ENCODE measurements around the gene TBC1D22B. TPM values are rescaled to one million over a fixed set of nuclear protein-coding genes. Genes with fewer than 3 reads are reported as not detected.
"Not testable (repeated sequence)": the region's sequence is repeated elsewhere in the genome, so short reads cannot be mapped to it uniquely, and the experiment has no call there.

TBC1D22B gene
- total RNA-seq, 1 donor from 2014 or later: 5.8 TPM

GRCh38 chr6:37321516-37322415 lies 64.2 kb downstream of the TBC1D22B start:
- no peak for DNase-seq

- no peak for DNase-seq
Observed at GRCh38 chr6:37323580-37323979, 66.0 kb downstream of the TBC1D22B start.

DNA sequence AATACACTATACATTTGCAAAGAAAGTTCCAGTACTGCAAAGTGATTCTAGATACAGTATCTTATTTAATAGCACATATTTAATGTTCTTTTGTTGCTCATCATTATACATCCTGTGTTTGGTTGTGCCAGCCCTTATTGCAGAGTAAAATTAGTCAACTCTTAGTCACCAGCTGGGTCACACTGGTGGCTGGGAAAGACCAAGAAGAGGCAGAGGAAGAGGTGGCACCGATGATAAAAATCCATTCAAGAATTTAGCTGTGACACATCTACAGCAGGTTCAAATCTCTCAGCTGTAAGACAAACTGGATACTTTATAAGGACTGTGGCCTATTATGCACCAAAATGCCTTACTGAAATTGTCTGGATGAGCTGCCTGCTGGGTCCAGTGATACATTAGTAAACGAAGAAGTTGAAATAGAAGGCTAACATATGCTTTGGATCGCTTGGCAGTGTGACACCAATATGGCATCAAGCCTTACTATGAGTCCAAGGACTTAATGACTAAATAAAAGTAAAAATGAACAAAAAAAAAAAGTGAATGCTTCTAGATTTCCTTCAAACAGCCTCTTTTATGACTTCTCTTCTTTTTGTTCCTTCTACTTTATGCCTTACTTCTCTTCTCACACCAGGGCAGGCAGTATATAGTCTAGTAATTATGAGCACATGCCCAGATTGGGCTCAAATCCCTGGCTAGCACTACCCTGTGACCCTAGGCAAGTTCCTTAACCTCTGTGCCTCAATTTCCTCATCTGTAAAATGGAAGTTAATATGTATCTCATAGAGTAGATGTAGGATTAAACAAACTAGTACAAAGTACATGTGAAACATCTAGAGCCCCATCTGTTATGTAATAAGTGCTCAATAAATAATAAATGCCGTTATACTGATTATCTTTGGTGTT lies 66.8 kb downstream of the TBC1D22B start:
- DNase-seq: no peak

GRCh38 chr6:37330345-37330744 lies 72.8 kb downstream of the TBC1D22B start:
- not testable (repeated sequence) for DNase-seq

- DNase-seq: no peak
Observed at GRCh38 chr6:37331047-37331446, 73.5 kb downstream of the TBC1D22B start.

DNA sequence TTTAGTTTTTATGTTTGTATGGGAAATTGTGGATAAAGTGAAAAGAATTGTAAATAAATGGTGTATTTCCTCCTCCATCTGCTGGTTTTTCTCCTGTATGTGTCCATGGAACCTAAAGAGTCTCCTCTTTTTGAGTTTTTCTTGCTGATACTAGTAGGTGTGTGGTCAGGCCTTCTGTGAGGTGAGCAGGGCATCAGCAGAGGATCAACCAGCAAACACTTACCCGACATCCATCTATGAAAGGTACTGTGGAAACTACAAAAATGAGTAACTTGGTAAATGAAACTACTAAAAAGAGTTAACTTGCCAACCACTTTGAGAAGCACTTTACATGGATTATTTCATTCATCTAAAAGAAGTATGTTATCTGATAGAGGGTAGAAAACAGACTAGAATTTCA lies 75.3 kb downstream of the TBC1D22B start:
- no peak for DNase-seq

- no peak for DNase-seq
Observed at GRCh38 chr6:37334047-37334446, 76.5 kb downstream of the TBC1D22B start.

DNA sequence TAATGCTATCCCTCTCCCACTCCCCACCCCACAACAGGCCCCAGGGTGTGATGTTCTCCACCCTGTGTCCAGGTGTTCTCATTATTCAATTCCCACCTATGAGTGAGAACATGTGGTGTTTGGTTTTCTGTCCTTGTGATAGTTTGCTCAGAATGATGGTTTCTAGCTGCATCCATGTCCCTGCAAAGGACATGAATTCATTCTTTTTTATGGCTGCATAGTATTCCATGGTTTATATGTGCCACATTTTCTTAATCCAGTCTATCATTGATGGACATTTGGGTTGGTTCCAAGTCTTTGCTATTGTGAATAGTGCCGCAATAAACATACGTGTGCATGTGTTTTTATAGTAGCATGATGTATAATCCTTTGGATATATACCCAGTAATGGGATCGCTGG lies 80.7 kb downstream of the TBC1D22B start:
- not testable (repeated sequence) for DNase-seq

DNA sequence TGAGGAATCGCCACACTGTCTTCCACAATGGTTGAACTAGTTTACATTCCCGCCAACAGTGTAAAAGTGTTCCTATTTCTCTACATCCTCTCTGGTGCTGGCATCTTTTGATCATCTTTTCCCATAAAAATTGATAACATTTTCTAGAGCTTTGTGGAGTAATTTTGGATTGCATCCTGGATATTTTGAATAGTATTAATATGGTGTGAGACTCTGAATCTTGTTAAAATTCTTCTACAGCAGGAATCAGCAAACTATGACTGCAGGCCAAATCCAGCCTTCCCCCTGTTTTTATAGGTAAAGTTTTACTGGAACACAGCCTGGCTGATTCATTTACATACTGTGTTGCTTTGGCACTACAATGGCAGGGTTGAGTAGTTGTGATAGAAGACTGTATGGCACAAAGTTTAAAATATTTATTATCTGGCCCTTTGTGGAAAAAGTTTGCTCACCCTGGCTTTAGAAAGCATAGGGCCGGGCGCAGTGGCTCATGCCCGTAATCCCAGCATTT lies 81.2 kb downstream of the TBC1D22B start:
- no peak for DNase-seq

DNA sequence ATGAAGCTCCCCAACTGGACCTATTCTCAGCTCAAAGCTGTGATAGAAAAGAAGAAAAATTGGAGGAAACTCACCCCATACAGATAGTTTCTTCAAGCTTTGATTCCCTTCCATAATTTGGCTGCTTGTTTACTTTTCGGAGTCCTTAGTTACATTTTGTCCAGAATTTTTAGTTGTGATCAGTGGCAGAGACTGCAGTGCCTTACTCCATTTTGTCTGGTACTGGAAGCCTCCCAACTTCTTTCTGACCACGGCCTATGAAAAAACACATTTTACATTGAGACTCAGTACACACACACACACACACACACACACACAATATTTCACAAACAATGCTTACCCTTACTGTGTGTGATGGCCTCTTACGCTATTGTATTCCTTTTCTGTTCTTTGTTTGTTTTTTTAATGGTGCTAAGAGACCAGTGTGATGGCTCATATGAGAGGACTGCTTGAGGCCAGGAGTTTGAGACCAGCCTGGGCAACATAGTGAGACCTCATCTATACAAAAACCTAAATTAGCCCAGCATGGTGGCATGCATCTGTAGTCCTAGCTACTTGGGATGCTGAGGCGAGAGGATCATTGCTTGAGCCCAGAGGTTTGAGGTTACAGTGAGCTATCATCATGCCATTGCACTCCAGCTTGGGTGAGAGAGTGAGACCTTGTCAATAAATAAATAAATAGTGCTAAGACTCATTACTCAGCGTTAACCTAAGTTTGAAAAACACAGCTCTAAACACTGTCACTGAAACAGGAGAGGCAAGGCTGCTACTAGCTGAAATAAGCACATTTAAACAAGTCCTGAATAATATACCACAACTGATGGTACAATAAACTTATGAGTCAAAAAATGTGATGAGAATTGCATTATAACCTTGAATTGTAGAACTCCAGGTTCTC lies 82.4 kb downstream of the TBC1D22B start:
- no peak for DNase-seq

GRCh38 chr6:37340639-37340943 lies 83.0 kb downstream of the TBC1D22B start:
- no peak for DNase-seq

DNA sequence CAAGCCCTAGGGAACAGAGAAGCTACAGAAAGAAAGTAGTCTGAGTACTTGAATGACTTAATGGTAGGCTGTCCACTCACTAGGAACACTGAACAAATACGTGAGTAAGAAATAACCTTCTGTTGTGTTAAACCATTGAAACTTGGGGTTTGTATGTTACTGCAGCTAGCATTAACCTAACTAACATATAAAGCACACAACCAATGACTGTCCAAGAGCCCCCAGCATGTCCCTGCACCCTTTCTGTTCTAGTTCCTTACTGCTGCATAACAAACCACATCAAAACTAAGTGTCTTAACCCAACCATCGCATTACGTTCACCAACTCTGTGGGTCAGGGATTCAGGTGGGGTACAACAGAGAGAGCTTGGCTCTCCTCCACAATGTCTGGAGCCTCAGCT lies 85.7 kb downstream of the TBC1D22B start:
- no peak for DNase-seq

- DNase-seq: no peak
Observed at GRCh38 chr6:37344308-37344707, 86.7 kb downstream of the TBC1D22B start.

DNA sequence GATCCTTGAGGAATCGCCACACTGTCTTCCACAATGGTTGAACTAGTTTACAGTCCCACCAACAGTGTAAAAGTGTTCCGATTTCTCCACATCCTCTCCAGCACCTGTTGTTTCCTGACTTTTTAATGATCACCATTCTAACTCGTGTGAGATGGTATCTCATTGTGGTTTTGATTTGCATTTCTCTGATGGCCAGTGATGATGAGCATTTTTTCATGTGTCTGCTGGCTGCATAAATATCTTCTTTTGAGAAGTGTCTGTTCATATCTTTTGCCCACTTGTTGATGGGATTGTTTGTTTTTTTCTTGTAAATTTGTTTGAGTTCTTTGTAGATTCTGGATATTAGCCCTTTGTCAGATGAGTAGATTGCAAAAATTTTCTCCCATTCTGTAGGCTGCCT lies 88.2 kb downstream of the TBC1D22B start:
- not testable (repeated sequence) for DNase-seq

DNA sequence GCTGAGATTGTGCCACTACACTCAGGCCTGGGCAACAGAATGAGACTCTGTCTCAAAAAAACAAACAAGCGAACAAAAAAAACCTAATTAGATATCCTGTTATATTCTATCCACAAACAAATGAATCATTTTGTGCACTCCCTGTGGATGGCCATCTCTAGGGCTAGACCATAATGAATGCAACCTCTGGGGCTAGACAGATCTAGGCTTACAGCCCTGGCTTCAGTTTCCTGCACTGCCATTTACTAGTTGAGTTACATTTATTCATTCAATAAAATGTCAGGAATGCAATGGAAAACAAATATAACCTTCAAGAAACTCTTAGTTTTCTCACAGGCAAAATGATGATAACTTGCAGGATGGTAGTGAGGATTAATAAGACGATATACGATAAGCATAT lies 89.6 kb downstream of the TBC1D22B start:
- no peak for DNase-seq

GRCh38 chr6:37347670-37348111 lies 90.1 kb downstream of the TBC1D22B start:
- DNase-seq: no peak

DNA sequence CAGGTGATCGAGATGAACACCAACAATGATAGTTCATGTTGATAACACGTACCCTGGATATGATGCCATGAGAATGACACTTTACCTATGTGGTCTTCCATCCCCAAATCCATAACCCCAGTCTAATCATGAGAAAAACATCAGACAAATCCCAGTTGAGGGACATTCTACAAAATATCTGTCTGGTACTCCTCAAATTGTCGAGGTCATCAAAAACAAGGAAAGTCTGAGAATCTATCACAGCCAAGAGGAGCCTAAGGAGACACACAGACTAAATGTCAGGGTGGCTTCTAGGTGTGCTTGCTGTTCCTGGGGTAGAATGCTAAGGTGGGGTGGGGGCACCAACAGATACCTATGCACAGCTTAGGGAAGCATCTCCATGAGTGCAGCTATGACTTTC lies 93.5 kb downstream of the TBC1D22B start:
- DNase-seq: no peak

DNA sequence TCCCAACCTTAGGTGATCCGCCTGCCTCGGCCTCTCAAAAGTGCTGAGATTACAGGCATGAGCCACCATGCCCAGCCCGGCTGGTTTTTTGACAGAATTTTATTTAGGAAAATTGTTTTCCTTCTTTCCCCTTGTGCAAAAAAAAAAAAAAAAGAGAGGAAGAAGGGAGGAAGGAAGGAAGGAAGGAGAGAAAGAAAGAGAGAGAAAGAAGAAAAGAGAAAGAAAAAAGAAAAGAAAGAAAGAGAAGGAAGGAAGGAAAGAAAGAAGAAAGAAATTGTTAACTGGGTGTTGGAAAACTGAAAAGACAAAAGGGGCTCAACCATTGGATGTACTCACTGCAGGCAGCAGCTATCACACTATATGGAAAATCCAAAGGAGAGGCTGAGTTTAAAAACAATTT lies 94.8 kb downstream of the TBC1D22B start:
- DNase-seq: no peak

DNA sequence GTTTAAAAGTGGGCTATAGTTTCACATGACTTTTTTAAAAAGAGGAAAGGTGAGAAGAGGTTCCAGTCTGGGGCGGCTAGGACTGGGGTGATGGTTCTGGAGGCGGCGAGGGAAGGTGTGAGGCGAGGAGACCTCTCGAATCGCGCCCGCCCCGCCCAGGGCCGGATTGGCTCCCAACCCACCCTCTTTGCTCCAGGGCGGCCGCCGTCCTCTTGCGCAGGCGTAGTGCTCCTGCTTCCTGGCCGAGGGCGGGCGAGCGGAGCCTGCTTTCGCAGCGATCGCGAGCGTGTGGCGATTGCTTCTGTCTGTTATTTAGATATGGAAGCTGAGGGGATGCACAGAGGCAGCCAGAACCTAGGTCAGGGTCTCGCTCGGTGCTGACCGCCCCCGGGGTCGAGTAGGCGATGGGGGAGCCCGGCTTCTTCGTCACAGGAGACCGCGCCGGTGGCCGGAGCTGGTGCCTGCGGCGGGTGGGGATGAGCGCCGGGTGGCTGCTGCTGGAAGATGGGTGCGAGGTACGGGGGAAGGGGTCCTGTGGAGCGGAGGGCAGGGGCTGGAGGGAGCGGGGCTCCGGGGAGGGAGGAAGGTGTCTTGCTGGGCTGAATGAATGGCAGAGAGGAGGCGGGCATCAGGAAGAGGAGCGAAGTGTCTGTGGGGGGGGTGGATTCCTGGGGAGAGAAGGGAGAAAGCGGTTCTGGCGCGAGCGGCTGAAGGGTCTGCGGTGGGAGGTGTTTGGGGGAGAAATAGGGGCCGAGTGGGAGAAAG lies 96.4 kb downstream of the TBC1D22B start, which contains the start of gene RNF8:
TSS of gene RNF8 (plus strand) at position 223 of the 765 bp plus-strand sequence. CDS start at position 405, 182 bp downstream.
- DNase-seq: peak; percentile 72

- no peak for DNase-seq
Observed at GRCh38 chr6:37354526-37355384, 97.2 kb downstream of the TBC1D22B start.

Measured in skin of body (tissue), 2 donors.